Stimulated activated CD4-positive, alpha-beta T cell treated with anti-CD3 and anti-CD28 coated beads, Interleukin-1b, Interleukin-23, amount 100 ng/mL, for 1 hour (primary cell): ENCODE measurements around the gene NOCT.
"Not testable (repeated sequence)": the region's sequence is repeated elsewhere in the genome, so short reads cannot be mapped to it uniquely, and the experiment has no call there.

Experiments used
- DNase-seq, 2 donors: peaks; one replicate each; pipeline ENCODE4 v3.0.0-alpha.2; 2020; ENCODE audit warnings: low read depth in 2 of 2

NOCT gene, protein sequence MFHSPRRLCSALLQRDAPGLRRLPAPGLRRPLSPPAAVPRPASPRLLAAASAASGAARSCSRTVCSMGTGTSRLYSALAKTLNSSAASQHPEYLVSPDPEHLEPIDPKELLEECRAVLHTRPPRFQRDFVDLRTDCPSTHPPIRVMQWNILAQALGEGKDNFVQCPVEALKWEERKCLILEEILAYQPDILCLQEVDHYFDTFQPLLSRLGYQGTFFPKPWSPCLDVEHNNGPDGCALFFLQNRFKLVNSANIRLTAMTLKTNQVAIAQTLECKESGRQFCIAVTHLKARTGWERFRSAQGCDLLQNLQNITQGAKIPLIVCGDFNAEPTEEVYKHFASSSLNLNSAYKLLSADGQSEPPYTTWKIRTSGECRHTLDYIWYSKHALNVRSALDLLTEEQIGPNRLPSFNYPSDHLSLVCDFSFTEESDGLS

DNA sequence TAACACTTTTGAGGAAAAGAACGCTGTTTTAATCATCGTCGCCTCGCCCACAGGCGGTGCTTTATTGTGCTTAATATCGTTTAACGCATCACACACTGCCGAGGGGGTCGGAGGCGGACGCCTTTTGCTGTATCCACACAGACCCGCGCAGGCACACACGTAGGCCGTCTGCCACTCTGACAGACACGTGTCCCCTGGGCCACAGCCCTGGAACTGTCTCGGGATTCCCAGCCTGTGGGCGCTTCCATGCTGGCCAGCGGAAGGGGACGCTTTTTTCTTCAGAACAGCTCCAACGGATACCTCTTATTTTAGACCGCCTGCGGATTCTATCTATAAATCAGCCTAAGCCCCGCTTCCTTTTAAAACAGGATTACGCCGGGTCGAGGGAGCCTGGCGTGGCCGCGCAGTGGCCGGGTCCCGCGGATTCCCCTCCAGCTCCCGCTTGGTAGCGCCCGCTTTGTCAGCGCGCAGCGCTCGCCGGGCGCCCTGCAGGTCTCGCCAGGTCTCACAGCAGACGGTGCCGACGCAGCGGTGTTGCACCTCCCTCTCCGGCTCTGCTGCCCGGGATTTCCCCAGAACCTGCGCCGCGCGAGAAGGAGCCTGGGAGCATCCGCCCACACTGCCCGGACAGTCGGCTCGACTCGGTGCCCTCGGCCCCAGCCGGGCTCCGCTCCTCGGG lies at the start of gene NOCT:
TSS of gene NOCT (plus strand) at position 513 of the 679 bp plus-strand sequence. CDS start 201 bp downstream, outside the sequence.
- peak; percentile 71 to 78 for DNase-seq

DNA sequence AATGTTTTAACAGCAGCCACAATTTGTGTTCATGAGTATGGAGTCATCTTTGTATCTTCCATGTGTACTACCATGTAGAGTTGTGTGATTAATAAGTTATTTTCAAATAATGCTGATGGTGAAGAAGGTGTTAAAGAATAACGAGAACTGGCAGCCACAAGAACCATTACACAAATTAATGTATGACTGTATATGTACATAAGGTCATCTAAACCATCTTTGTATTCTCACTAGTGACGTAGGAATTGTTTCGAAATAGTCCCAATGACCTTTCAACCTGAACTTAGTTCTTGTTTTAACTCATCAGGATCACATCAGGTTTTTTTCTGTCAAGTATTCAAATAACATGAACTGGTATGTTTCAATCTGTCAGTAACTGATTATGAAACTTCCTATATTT lies 48.3 kb upstream of the NOCT start:
- no peak for DNase-seq

DNA sequence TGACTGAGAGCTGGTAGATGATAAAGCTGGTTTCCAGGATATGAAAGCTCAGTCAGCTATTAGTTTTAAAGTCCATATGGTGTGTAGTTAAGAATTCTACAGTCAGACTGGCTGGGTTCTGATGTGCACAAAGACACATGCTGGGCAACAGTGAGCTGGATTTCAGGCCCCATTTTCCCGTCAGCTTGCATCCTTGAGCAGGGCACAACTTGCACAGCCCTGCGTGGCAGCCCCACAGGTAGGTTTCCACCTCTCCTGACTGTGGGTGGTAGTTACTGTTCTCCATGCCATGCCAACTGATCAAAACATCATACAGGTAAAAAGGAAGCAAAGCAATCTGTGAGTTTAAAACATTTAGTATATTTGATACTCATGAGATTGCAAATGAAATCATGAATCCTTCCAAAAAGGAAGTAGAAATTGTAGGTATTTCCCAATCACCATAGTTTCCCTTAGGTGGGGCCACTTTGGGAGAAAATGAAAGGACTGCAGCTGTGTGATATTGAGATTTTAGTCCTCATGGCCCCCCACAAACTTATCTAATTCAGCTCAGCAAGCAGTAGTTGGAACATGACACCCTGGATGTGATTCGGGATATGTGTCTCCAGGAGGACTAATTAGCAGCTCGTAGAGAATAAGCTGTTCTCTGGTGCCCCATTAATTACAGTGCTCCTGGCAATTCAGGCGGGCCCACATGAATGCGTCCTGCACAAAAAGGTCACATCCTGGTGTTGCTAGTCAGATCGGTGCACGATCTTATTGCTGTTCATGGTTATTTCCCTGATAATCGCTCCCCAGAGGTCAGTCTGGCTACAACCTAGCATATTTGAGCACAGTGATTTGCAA lies 42.4 kb upstream of the NOCT start:
- DNase-seq = no peak

DNA sequence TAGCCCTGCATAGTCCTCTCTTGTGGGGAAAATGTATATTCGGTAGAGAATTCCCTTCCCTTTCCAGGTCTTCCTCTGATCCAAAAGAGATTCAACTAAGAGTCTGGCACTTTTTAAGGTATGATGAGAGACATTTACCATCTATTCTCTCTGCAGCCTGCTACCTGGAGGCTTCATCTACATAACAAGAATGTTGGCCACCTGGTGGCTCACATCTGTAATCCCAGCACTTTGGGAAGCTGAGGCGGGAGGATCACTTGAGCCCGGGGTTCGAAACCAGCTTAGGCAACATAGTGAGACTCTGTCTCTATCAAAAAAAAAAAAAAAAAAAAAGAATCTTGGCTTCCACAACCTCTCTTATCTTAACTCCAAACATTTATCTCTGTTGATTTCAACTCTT lies 40.4 kb upstream of the NOCT start:
- DNase-seq = no peak

DNA sequence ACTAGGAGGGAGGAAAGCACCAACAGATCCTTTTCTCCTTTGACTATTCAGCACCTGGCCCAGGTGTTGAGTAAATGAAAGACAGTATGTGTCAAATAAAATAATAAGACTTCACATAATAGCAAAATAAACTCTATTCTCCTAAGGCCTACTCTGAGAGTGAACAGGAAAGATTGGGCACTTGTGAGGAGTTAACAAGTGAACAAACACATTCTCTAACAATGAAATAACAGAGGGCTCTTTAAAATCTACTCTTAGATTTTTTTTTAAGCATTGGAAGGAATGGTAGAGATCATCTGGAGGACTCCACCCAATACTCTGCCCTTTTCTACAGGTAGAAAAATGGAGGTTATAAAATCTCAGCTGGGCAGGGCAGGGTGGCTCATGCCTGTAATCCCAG lies 39.1 kb upstream of the NOCT start:
- DNase-seq = no peak

DNA sequence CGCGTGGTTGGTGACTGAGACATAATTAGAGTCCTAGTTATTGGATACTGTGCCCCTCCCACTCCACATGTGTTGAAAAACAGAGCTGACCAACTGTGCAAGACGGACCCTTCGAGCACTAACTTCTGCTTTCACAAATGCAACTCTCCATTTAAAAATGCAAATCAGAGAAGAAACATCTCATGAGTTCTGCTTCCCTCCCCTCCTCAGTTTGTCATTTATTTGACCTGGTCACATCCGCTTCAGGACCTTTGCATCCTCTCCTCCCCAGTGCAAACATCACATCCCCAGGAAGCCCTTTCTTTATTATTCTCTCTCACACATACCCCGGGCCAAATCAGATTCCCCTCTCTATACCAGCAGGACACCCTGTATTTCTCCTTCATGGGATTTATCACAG lies 38.1 kb upstream of the NOCT start:
- no peak for DNase-seq

DNA sequence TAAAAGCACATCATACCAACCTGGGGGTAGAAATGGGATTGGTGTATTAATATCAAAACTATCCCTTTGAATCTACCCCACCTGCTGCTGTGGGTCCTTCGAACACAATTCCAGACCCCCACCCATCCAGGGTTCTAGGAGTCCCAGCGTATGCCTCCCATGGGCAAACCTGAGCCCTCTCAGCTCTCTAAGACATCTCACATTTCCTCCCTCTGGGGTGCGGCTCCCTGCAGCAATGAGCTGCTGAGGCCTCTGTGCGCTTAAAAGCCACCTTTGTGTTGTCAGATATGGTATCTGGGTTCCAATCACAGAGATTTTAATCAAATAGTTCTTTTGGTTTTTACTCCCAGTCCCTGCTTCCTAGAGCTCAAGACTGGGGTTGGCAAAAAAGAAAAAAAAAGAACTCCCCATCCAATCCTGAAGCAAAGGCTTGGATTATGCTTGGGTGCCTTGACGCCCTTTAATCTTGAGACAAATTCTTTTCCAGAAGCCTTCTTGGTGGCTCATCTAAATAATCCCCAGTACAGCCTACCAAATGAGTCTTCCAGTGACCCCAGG lies 37.5 kb upstream of the NOCT start:
- no peak for DNase-seq

DNA sequence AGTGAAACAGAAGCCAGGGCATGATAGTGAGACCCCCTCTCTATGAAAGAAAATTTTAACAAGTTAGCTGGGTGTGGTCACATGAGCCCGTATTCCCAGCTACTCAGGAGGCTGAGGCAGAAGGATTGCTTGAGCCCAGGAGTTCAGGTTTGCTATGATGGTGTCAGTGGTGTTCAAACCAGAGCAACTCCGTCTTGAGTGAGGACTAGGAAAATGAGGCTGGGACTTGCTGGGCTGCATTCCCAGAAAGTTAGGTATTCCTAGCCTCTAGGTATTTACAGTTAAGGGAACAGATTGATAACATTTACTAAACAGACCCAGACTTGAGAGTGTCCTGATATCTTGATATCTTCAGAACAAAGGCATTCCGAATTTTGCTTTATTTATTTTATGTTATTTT lies 37.0 kb upstream of the NOCT start:
- no peak for DNase-seq

DNA sequence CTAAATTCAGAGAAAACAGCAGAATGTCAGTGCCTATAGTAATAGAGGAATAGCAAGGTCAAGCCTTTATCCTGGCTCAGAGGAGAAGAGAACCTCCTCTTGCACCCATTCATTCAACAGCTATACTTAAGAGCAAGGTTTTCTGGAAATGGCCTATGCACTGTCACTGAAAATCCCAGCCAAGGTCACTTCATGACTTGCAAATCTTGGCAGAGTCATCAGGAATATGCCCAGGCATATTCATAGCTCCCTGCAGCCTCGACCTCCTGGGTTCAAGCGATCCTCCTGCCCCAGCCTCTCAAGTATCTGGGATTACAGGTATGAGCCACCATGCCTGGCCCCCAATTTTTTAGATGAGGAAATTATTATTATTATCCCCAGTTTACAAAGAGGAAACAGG lies 35.8 kb upstream of the NOCT start:
- no peak for DNase-seq

DNA sequence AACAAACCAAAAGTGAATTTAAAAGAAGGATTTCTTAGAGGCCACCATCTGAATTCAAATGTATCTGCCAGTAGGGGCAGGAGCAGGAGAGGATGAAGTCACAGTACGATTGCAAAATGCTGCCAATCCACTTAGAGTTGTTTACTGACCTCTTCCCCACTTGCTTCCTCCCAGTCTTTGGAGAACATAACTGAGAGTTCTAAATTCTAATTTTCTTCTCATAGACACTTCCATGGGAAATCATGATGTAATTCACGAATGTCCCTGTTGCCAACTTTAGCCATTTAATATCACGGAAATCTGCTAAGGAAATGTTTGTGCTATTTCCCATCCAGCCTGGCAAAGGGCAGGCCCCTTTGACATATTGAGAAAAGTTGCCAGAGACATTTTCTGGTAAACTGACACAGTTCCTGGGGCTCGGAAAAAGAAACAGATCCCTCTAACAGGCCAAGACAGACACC lies 33.6 kb upstream of the NOCT start:
- no peak for DNase-seq

DNA sequence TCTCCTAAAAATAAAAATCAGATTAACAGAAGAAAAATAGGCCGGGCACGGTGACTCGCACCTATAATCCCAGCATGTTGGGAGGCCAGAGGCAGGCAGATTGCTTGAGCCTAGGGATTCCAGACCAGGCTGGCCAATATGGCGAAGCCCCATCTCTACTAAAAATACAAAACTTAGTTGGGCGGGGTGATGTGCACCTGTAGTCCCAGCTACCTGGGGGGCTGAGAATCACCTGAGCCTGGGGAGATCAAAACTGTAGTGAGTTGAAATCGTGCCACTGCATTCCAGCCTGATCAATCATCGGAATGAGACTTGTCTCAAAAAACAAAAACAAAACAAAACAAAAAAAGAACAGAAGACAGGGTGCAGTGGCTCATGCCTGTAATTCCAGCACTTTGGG lies 32.8 kb upstream of the NOCT start:
- DNase-seq = no peak

DNA sequence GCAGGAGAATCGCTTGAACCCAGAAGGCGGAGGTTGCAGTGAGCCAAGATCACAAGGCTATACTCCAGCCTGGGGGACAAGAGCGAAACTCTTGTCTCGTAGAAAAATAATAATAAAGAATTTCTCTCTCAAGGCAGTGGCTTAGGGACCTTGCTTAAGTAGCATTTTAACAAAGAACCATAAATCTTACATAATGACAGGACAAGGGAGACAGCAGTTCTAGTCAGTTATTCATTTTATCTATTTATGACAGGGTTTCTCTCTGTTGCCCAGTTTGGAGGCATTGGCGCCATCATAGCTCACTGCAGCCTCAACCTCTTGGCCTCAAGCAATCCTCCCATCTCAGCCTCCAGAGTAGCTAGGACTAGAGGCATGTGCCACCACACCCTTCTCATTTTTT lies 31.9 kb upstream of the NOCT start:
- no peak for DNase-seq

DNA sequence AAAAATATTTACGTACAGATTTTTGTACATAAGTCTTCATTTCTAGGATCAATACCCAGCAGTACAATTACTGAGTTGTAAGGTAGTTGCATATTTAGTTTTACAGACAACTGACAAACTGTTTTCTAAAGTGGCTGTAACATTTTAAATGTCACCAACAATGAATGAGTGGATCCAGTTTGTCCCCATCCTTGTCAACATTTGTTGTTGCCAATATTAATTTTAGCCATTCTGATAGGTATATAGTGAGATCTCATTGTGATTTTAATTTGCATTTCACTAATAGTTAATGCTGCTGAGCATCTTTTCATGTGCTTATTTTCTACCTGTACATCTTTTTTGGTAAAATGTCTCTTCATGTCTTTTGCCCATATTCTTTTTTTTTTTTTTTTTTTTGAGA lies 30.9 kb upstream of the NOCT start:
- DNase-seq = no peak

DNA sequence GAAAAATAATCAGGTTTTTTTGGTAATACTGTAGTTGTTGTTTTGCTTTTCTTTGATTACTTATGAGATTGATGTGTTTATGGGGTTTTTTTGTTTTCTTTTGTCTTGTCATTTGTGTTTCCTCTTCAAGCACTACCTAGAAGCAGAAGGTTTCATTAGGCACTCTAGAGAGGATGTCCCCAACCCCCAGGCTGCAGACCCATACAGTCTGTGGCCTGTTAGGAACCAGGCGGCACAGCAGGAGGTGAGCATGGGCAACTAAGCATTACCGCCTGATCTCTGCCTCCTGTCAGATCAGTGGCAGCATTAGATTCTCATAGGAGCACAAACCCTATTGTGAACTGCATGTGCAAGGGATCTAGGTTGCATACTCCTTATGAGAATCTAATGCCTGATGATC lies 22.9 kb upstream of the NOCT start:
- no peak for DNase-seq

DNA sequence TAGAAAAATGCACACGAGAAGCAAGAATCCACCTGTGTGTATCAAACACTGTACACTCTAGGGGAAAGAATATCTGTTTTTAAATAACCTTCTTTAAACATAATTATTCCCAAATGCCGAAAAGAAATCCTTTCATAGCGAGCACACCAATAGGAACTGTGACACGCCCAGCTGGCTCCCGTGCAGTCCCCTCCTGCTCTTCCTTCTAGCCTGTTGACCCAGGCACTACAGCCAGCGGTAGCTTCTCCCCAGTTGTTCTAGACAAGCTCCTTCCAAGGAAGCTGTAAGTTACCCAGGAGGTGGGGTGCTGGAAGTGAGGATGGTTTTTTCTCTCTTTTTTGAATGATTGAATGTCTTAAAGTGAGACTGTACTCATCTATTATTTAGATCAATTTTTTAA lies 19.5 kb upstream of the NOCT start:
- no peak for DNase-seq

DNA sequence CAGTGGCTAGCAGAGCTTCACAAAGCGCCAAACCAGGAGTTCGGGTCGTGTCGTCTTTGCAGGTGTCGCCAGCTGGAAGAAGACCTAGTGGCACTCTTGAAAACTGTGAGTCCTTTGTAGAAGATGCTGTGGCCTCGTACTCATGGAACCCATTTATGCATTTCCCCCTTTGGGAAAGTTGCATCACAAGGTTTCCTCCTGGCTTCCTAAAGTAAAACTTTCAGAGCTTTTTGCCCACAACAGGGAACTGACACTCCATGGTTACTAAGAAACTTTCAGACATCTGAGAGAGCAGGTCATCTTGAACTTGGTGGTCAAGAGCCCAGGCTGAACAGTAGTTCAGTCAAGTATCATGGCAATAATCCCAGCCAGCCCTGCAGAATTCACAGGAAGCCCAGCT lies 15.9 kb upstream of the NOCT start:
- no peak for DNase-seq

DNA sequence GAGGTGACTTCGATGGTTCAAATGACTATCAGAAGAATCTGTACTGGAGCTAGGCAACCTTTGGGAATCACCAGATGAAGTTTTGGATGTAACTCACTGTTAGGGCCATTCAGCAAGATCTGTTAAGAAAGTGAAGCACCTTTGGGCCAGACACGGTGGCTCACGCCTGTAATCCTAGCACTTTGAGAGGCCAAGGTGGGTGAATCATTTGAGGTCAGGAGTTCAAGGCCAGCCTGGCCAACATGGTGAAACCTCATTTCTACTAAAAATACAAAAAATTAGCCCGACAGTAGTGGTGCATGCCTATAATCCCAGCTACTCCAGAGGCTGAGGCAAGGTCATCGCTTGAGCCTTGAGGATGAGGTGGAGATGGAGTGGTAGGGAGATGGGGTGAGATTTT lies 15.4 kb upstream of the NOCT start:
- DNase-seq = not testable (repeated sequence)

DNA sequence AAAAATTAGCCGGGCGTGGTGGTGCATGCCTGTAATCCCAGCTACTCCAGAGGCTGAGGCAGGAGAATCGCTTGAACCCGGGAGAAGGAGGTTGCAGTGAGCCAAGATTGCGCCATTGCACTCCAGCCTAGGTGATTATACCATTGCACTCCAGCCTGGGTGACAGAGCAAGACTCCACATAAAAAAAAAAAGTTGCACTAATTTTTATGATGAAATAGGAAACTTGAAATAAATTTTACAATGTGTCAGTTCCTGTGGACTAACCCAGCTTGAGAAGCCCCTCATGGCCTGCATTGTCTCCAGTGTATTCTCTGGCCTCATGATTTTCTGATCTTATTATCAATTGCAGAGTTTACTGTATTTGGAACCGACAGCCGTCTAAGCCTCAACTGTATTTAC lies 14.2 kb upstream of the NOCT start:
- not testable (repeated sequence) for DNase-seq

DNA sequence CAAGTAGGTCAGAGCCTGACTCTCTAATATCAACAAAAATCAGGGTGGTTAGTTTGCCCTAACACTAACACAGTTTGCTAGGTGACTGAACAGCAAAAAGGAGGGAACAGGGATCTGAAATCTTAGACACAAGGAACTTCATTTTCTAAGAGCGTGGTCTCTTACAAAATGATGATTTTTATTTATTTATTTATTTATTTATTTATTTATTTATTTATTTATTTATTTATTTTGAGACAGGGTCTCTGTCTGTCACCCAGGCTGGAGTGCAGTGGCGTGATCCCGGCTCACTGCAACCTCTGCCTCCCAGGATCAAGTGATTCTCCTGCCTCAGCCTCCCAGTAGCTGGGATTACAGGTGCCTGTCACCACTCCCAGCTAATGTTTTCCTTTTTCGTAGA lies 11.9 kb upstream of the NOCT start:
- not testable (repeated sequence) for DNase-seq

DNA sequence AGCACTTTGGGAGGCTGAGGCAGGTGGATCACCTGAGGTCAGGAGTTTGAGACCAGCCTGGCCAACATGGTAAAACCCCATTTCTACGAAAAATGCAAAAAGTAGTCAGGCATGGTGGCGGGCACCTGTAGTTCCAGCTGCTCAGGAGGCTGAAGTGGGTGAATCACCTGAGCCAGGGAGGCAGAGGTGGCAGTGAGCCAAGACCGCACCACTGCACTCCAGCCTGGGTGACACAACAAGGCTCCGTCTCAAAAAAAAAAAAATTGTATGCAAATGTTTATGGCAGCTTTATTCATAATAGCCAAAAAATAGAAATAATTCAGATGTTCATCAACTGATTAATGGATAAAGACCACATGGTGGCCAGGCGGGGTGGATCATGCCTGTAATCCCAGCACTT lies 9.8 kb upstream of the NOCT start:
- DNase-seq = no peak

DNA sequence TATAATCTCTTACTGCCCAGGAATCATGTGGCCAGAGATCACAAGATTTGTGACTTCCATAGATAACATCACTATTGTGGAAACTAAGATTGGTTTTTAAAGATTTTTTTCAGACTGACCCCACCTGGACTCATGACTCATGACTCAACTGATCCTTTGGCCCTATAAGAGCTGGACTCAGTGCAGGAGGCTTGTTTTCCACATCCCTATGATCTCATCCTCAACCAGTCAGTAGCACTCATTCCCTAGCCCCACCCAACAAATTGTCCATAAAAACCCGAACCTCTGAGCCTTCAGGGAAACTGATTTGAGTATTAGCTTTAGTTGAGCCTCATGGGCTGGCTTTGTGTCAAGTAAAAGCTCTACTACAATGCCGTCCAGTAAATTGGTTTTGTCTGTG lies 7.9 kb upstream of the NOCT start:
- no peak for DNase-seq

DNA sequence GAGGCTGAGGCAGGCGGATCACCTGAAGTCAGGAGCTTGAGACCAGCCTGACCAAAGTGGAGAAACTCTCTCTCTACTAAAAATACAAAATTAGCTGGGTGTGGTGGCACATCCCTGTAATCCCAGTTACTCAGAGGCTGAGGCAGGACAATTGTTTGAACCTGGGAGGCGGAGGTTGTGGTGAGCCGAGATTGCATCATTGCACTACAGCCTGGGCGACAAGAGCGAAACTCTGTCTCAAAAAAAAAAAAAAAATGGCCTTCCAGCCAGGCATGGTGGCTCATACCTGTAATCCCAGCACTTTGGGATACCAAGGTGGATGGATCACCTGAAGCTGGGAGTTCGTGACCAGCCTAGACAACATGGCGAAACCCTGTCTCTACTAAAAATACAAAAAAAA lies 7.3 kb upstream of the NOCT start:
- not testable (repeated sequence) for DNase-seq
